ENCODE data around the gene PARD3. TPM values are rescaled to one million over a fixed set of nuclear protein-coding genes. Genes with fewer than 3 reads are reported as not detected.
A peak's percentile ranks its signal among the peaks of the same experiment; 100 is the strongest.

Gene PARD3
- polyA plus RNA-seq, 2 of the 4 experiments (the other 2 are of a cell fraction), result 110 to 200 TPM

DNA sequence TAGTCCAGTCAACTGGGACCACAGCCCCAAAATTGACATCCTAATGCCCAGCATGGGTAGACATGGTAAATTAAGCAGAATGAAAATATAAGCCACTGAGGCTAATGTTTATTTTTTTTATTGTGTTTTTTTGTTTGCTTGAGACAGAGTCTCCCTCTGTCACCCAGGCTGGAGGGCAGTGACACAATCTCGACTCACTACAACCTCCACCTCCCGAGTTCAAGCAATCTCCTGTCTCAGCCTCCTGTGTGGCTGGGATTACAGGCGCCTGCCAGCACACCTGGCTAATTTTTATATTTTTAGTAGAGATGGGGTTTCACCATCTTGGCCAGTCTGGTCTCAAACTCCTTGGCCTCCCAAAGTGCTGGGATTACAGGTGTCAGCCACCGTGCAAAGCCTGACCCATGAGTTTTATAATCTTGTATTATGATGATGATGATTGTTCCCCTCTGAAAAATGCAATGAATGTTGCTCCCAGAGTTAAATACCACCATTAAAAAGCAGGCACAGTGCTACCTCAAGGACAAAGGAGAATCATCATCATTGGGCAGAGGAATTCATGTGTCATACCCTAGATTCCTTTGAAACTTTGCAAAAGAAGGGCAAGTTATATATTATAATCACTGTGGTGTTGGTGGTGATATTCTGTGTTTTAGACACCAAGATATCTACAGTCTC is 228.0 kb downstream of the PARD3 start:
- TF ChIP-seq RARB (CRISPR knock-in tag; IDR thresholded peaks at IDR 0.05) (no peak), NFE2L2 (conservative IDR thresholded peaks at IDR 0.05; ENCODE audit: low read length) (no peak), RFX5 (IDR thresholded peaks at IDR 0.05) (no peak), BHLHE40 (IDR thresholded peaks at IDR 0.05; ENCODE audit: low read depth, low read length) (no peak), SREBF2 (IDR thresholded peaks at IDR 0.05) (no peak), PHF8 (IDR thresholded peaks at IDR 0.05; ENCODE audit: borderline replicate concordance, low read depth) (no peak), FOSL2 (IDR thresholded peaks at IDR 0.05) (no peak), FOSL2 (CRISPR knock-in tag; IDR thresholded peaks at IDR 0.05) (no peak), HOXB5 (CRISPR knock-in tag; IDR thresholded peaks at IDR 0.05) (no peak), HOXA7 (CRISPR knock-in tag; IDR thresholded peaks at IDR 0.05) (no peak), MAZ (IDR thresholded peaks at IDR 0.05; ENCODE audit: borderline replicate concordance, low read depth, low read length) (no peak), FOSB (CRISPR knock-in tag; IDR thresholded peaks at IDR 0.05) (no peak), CHD2 (IDR thresholded peaks at IDR 0.05; ENCODE audit: low read length, partially characterized antibody) (no peak), ZSCAN20 (CRISPR knock-in tag; IDR thresholded peaks at IDR 0.05) (no peak), POLR2AphosphoS2 (conservative IDR thresholded peaks at IDR 0.05; ENCODE audit: low read length) (no peak), CHD4 (IDR thresholded peaks at IDR 0.05; ENCODE audit: borderline replicate concordance) (no peak), CBX2 (IDR thresholded peaks at IDR 0.05; ENCODE audit: borderline replicate concordance, low read depth) (no peak), ZC3H11A (IDR thresholded peaks at IDR 0.05) (no peak), MYC (IDR thresholded peaks at IDR 0.05; ENCODE audit: borderline replicate concordance, low read length) (no peak), CEBPB (IDR thresholded peaks at IDR 0.05) (no peak)
- TF ChIP-seq, protein P1, sequence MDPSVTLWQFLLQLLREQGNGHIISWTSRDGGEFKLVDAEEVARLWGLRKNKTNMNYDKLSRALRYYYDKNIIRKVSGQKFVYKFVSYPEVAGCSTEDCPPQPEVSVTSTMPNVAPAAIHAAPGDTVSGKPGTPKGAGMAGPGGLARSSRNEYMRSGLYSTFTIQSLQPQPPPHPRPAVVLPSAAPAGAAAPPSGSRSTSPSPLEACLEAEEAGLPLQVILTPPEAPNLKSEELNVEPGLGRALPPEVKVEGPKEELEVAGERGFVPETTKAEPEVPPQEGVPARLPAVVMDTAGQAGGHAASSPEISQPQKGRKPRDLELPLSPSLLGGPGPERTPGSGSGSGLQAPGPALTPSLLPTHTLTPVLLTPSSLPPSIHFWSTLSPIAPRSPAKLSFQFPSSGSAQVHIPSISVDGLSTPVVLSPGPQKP (IDR thresholded peaks at IDR 0.05; ENCODE audit: low read depth, low read length), result no peak
- H3K9me3 ChIP-seq, result no peaks in the 10 kb centered on the region
- ChIA-PET POLR2A (no interaction called here), CTCF (interaction anchor here (0.9 to 1.1 kb wide), 3 partner anchors 25 to 51 kb away, joined by 3 to 5 read pairs (median 4); no protein-coding TSS in a partner anchor)
- no peak overlapping the region for H3K4me3 ChIP-seq
- no peak for DNase-seq (ENCODE audit: low read depth in 1 of 2, low spot score in 1 of 2)
- no peak; a peak in 1 of 6 replicates for ATAC-seq
- peak overlapping the region in 1 of 2 experiments; percentile 19; a peak in 2 of 6 replicates for H3K27ac ChIP-seq
- 66% methylated on average over 4 of the region's 4 CpGs for WGBS (ENCODE audit: missing lambda C conversion rate)
- 0 out of 3 replicates have a peak overlapping the region, but pooled peaks have one; percentile 7 for H3K4me2 ChIP-seq
- peaks cover 60% of the 10 kb centered on the region for H3K4me1 ChIP-seq
- FAIRE-seq, result peak; percentile 54

DNA sequence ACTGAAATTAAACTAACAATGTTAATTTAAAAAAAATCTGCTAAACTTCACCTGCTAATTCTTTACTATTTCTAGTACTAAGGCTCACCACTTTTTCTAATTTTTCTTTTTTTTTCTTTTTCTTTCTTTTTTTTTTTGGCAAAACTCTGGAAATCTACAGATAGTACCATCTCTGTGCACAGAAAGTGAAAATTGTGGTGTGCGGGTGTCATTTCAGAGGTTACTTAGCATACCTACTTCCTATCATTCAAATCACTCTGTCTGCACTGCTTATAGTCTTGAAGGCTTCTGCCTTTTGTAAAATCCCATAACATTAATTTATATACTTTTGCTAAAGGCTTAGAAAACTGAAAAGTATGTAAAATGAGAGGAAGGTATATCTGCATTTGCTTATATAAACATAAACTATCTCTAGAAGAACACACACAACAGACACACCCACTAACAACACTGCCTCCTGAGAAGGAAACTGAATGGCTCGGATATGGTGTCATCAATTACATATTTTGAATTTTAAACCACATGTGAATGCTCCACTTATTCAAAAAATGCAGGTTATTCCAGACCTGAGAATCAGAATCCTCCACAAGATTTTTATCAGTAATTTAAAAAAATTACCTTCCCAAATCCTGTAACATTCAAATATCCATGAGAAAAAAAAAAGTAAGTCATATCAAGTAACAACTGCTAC is 229.5 kb downstream of the PARD3 start:
- Histone ChIP-seq H3K9me3 (no peaks in the 10 kb centered on the region), H3K4me3 (no peak overlapping the region), H3K27ac (peak overlapping the region in 1 of 2 experiments; percentile 46; a peak in 1 of 6 replicates), H3K4me2 (peak overlapping the region; percentile 29; the same call in 1 of the 3 replicates), H3K4me1 (peaks cover 76% of the 10 kb centered on the region)
- ATAC-seq, result no peak
- CTCF ChIA-PET, result no interaction called here
- TF ChIP-seq TFCP2L1 (CRISPR knock-in tag; IDR thresholded peaks at IDR 0.05) (no peak), HOXB13 (CRISPR knock-in tag; IDR thresholded peaks at IDR 0.05; ENCODE audit: low read depth) (no peak), EHF (CRISPR knock-in tag; IDR thresholded peaks at IDR 0.05) (no peak), JUNB (IDR thresholded peaks at IDR 0.05) (no peak), RNF2 (IDR thresholded peaks at IDR 0.05; ENCODE audit: borderline replicate concordance, low read depth) (no peak), ZFP36 (IDR thresholded peaks at IDR 0.05; ENCODE audit: borderline replicate concordance, partially characterized antibody) (no peak), ZC3H11A (IDR thresholded peaks at IDR 0.05) (no peak), SMC3 (IDR thresholded peaks at IDR 0.05) (no peak), MAZ (IDR thresholded peaks at IDR 0.05; ENCODE audit: borderline replicate concordance, low read depth, low read length) (no peak), JUN (IDR thresholded peaks at IDR 0.05) (no peak), POLR2A (IDR thresholded peaks at IDR 0.05; ENCODE audit: low read length) (no peak)
- TF ChIP-seq, protein P2, sequence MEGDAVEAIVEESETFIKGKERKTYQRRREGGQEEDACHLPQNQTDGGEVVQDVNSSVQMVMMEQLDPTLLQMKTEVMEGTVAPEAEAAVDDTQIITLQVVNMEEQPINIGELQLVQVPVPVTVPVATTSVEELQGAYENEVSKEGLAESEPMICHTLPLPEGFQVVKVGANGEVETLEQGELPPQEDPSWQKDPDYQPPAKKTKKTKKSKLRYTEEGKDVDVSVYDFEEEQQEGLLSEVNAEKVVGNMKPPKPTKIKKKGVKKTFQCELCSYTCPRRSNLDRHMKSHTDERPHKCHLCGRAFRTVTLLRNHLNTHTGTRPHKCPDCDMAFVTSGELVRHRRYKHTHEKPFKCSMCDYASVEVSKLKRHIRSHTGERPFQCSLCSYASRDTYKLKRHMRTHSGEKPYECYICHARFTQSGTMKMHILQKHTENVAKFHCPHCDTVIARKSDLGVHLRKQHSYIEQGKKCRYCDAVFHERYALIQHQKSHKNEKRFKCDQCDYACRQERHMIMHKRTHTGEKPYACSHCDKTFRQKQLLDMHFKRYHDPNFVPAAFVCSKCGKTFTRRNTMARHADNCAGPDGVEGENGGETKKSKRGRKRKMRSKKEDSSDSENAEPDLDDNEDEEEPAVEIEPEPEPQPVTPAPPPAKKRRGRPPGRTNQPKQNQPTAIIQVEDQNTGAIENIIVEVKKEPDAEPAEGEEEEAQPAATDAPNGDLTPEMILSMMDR (IDR thresholded peaks at IDR 0.05), result no peak
- TF ChIP-seq, protein P1 (IDR thresholded peaks at IDR 0.05; ENCODE audit: low read depth, low read length), result no peak
- no peak for DNase-seq (ENCODE audit: low read depth in 1 of 2, low spot score in 1 of 2)
- FAIRE-seq, result peak; percentile 7
- 73% methylated on average over 2 of the region's 2 CpGs for WGBS (ENCODE audit: missing lambda C conversion rate)
- POLR2A ChIA-PET, result no interaction called here

All from A549 (cell line).